ENCODE data around the gene SH3BP1. TPM values are rescaled to one million over a fixed set of nuclear protein-coding genes. Genes with fewer than 3 reads are reported as not detected.

The SH3BP1 gene
- total RNA-seq, 4 donors from 2014 or later, result 53.1 to 158 (median 84.7) TPM

DNA sequence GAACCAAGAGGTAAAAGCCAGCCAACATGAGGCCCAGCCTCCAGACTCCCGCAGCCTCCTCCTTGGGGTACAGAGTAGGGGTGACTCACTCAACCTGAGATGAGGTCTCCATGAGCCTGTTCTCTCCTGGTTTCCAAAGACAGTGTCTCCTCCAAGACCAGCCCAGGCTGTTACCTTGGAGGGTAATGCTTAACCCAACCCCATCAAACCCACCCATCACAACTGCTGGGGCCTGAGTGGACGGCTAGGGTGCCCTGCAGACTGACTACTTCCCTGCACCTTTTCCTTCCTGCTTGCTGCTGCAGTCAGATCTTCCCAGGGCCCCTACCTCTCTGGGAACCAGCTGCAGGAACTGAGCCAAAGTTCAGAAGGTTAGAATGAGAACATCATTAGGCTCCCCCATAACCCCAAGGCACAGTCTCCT lies 41.5 kb downstream of the SH3BP1 start:
- H3K27me3 ChIP-seq, result no peaks in the 10 kb centered on the region
- TF ChIP-seq POLR2AphosphoS5 (IDR thresholded peaks at IDR 0.05) (no peak), POLR2A (IDR thresholded peaks at IDR 0.05) (no peak), CTCF (IDR thresholded peaks at IDR 0.05) (no peak), EP300 (IDR thresholded peaks at IDR 0.05; ENCODE audit: low read depth) (no peak)
- no peaks in the 10 kb centered on the region for H3K36me3 ChIP-seq
- no peak for DNase-seq
- H3K9me3 ChIP-seq, result no peaks in the 10 kb centered on the region
- peaks cover 13 to 52% (median 34%) of the 10 kb centered on the region in 4 donors for H3K4me1 ChIP-seq
- intact Hi-C loops (cut with DNase I; ENCODE audit: low total_unique reads) (no loop called here), in situ Hi-C loops (cut with MboI; ENCODE audit: low pct_ligation_motif_present in 1 of 4, low pct_unique_long_range_greater_than_20kb in 1 of 4, low sequenced_read_pairs in 3 of 4) (loop anchor here in 3 of 4 donors (5.0 to 25.0 kb wide), 3 partner anchors 39 to 106 kb away; no protein-coding TSS in a partner anchor)
- WGBS, 2 donors (ENCODE audit: low coverage in 1 of 2), result 25% methylated on average over 1 of the region's 2 CpGs; no CpG with 5 or more reads in 1 of the 2 donors
- peak overlapping the region; percentile 5 to 52 (median 28) for H3K27ac ChIP-seq
- no peak overlapping the region for H3K4me3 ChIP-seq

DNA sequence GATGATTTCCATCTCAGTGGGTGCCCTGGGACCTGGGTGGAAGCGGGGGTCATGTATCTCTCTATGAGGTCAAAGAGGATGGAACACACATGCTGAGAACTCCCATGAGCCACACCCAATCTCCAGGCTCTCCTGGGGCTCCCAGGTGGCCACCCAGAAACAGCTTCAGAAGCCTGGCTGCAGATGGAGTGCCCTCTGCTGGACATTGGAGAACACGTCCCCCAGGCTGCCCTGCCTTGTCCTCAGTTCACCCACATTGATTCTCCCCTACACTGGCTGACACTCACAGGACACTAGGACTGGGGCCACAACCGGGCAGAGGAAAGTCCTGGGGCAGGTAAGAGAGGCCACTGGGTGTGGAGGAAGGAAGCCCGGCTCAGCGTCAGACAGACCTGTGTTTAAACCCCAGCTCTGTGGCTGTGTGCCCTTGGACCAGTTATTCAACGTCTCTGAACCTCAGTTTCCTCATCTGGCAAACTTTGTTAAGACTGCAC lies 42.1 kb downstream of the SH3BP1 start:
- Histone ChIP-seq H3K9me3 (no peaks in the 10 kb centered on the region), H3K4me1 (peaks cover 8 to 47% (median 30%) of the 10 kb centered on the region in 4 donors), H3K27me3 (no peaks in the 10 kb centered on the region), H3K4me3 (no peak overlapping the region), H3K36me3 (no peaks in the 10 kb centered on the region), H3K27ac (peak overlapping the region; percentile 5 to 59 (median 28))
- DNase-seq, result peak; percentile 87
- in situ Hi-C loops (cut with MboI; ENCODE audit: low pct_ligation_motif_present in 1 of 4, low pct_unique_long_range_greater_than_20kb in 1 of 4, low sequenced_read_pairs in 3 of 4) (loop anchor here in 3 of 4 donors (5.0 to 25.0 kb wide), 3 partner anchors 39 to 106 kb away; no protein-coding TSS in a partner anchor), intact Hi-C loops (cut with DNase I; ENCODE audit: low total_unique reads) (loop anchor here (1.0 kb wide), 1 partner anchor 38 kb away; no protein-coding TSS in a partner anchor)
- peak in 1 of 3 donors; percentile 15 for TF ChIP-seq POLR2AphosphoS5 (IDR thresholded peaks at IDR 0.05)
- TF ChIP-seq CTCF (IDR thresholded peaks at IDR 0.05), result peak; percentile 89 to 94 (median 91)
- no peak for TF ChIP-seq EP300 (IDR thresholded peaks at IDR 0.05; ENCODE audit: low read depth)
- no peak for TF ChIP-seq POLR2A (IDR thresholded peaks at IDR 0.05)
- 14% methylated on average over 6 of the region's 6 CpGs; no CpG with 5 or more reads in 1 of the 2 donors for WGBS, 2 donors (ENCODE audit: low coverage in 1 of 2)

GRCh38 chr22:37684803-37685615 lies 45.5 kb downstream of the SH3BP1 start:
- no peak overlapping the region for H3K4me3 ChIP-seq
- H3K4me1 ChIP-seq, result peaks cover 9 to 57% (median 40%) of the 10 kb centered on the region in 4 donors
- in situ Hi-C loops (cut with MboI; ENCODE audit: low pct_ligation_motif_present in 1 of 4, low pct_unique_long_range_greater_than_20kb in 1 of 4, low sequenced_read_pairs in 3 of 4) (loop anchor here in 3 of 4 donors (5.0 to 25.0 kb wide), 3 partner anchors 43 to 102 kb away; no protein-coding TSS in a partner anchor), intact Hi-C loops (cut with DNase I; ENCODE audit: low total_unique reads) (loop anchor here (5.0 kb wide), 1 partner anchor 102 kb away; no protein-coding TSS in a partner anchor)
- H3K9me3 ChIP-seq, result no peaks in the 10 kb centered on the region
- peak; percentile 78 for DNase-seq
- no peaks in the 10 kb centered on the region for H3K36me3 ChIP-seq
- TF ChIP-seq POLR2A (IDR thresholded peaks at IDR 0.05) (peak; percentile 53), EP300 (IDR thresholded peaks at IDR 0.05; ENCODE audit: low read depth) (no peak), POLR2AphosphoS5 (IDR thresholded peaks at IDR 0.05) (peak; percentile 36 to 78 (median 51))
- H3K27ac ChIP-seq, result peak overlapping the region; percentile 86 to 95 (median 90)
- H3K27me3 ChIP-seq, result no peaks in the 10 kb centered on the region
- 48 to 58% methylated on average over 3 to 16 of the region's 16 CpGs for WGBS, 2 donors (ENCODE audit: low coverage in 1 of 2)

GRCh38 chr22:37686002-37686982 lies 46.8 kb downstream of the SH3BP1 start, which contains the start of gene NOL12:
NOL12 (plus strand) TSS chr22:37686343; CDS start chr22:37686393, 50 bp downstream.
- peak; percentile 86 for DNase-seq
- Histone ChIP-seq H3K4me3 (peak within 1 kb of the TSS; percentile 55 to 89 (median 62)), H3K36me3 (peaks cover 0 to 11% (median 5%) of the 10 kb centered on the region in 4 donors), H3K4me1 (peaks cover 9 to 57% (median 41%) of the 10 kb centered on the region in 4 donors), H3K27ac (peak within 1 kb of the TSS; percentile 86 to 95 (median 90)), H3K27me3 (no peaks in the 10 kb centered on the region), H3K9me3 (no peaks in the 10 kb centered on the region)
- intact Hi-C loops (cut with DNase I; ENCODE audit: low total_unique reads) (loop anchor here (5.0 kb wide), 1 partner anchor 101 kb away; no protein-coding TSS in a partner anchor), in situ Hi-C loops (cut with MboI; ENCODE audit: low pct_ligation_motif_present in 1 of 4, low pct_unique_long_range_greater_than_20kb in 1 of 4, low sequenced_read_pairs in 3 of 4) (loop anchor here in 2 of 4 donors (10.0 to 25.0 kb wide), 2 partner anchors 61 to 101 kb away; no protein-coding TSS in a partner anchor)
- TF ChIP-seq CTCF (IDR thresholded peaks at IDR 0.05), result peak in 2 of 5 experiments; percentile 11 to 25
- peak; percentile 32 to 89 (median 80) for TF ChIP-seq POLR2AphosphoS5 (IDR thresholded peaks at IDR 0.05)
- no peak for TF ChIP-seq EP300 (IDR thresholded peaks at IDR 0.05; ENCODE audit: low read depth)
- peak; percentile 78 for TF ChIP-seq POLR2A (IDR thresholded peaks at IDR 0.05)
- WGBS, 2 donors (ENCODE audit: low coverage in 1 of 2), result 1% methylated on average over 60 of the region's 62 CpGs; no CpG with 5 or more reads in 1 of the 2 donors
